ENCODE results near the gene MAP3K4. TPM values are rescaled to one million over a fixed set of nuclear protein-coding genes. Genes with fewer than 3 reads are reported as not detected.

MAP3K4 gene
- total RNA-seq, 2 experiments from 2014 or later = 32.8 to 38.1 TPM

- DNase-seq = no peak
- H3K36me3 Mint-ChIP-seq = peaks cover 4% of the 10 kb centered on the region
- H3K4me1 Mint-ChIP-seq = no peaks in the 10 kb centered on the region
- H3K4me3 Mint-ChIP-seq = no peak overlapping the region
- no peaks in the 10 kb centered on the region for H3K9me3 Mint-ChIP-seq
- H3K27me3 Mint-ChIP-seq = no peaks in the 10 kb centered on the region
- H3K27ac Mint-ChIP-seq = no peak overlapping the region
Measured at GRCh38 chr6:161137320-161137719, 145.8 kb downstream of the MAP3K4 start.

- H3K27ac Mint-ChIP-seq = no peak overlapping the region
Measured at GRCh38 chr6:161137839-161138542, 146.4 kb downstream of the MAP3K4 start.

GRCh38 chr6:161138543-161139303, 147.2 kb downstream of the MAP3K4 start:
- DNase-seq = no peak
- Mint-ChIP-seq H3K4me1 (no peaks in the 10 kb centered on the region), H3K4me3 (no peak overlapping the region), H3K27me3 (no peaks in the 10 kb centered on the region), H3K9me3 (no peaks in the 10 kb centered on the region), H3K36me3 (peaks cover 5% of the 10 kb centered on the region), H3K27ac (no peak overlapping the region)

More at GRCh38 chr6:161137839-161138542, 146.4 kb downstream of the MAP3K4 start:
- no peak overlapping the region for H3K4me3 Mint-ChIP-seq
- peaks cover 5% of the 10 kb centered on the region for H3K36me3 Mint-ChIP-seq
- H3K27me3 Mint-ChIP-seq = no peaks in the 10 kb centered on the region
- no peaks in the 10 kb centered on the region for H3K4me1 Mint-ChIP-seq
- no peaks in the 10 kb centered on the region for H3K9me3 Mint-ChIP-seq
- no peak for DNase-seq

GRCh38 chr6:161139304-161139765, 147.8 kb downstream of the MAP3K4 start:
- no peaks in the 10 kb centered on the region for H3K4me1 Mint-ChIP-seq
- no peak for DNase-seq
- H3K27ac Mint-ChIP-seq = no peak overlapping the region

GRCh38 chr6:161139766-161140553, 148.4 kb downstream of the MAP3K4 start:
- Mint-ChIP-seq H3K36me3 (peaks cover 5% of the 10 kb centered on the region), H3K27ac (no peak overlapping the region), H3K27me3 (no peaks in the 10 kb centered on the region), H3K4me1 (no peaks in the 10 kb centered on the region), H3K4me3 (no peak overlapping the region), H3K9me3 (no peaks in the 10 kb centered on the region)
- no peak for DNase-seq

More at GRCh38 chr6:161139304-161139765, 147.8 kb downstream of the MAP3K4 start:
- no peak overlapping the region for H3K4me3 Mint-ChIP-seq
- H3K9me3 Mint-ChIP-seq = no peaks in the 10 kb centered on the region
- peaks cover 5% of the 10 kb centered on the region for H3K36me3 Mint-ChIP-seq
- H3K27me3 Mint-ChIP-seq = no peaks in the 10 kb centered on the region

- no peaks in the 10 kb centered on the region for H3K4me1 Mint-ChIP-seq
- DNase-seq = no peak
- no peak overlapping the region for H3K4me3 Mint-ChIP-seq
- H3K36me3 Mint-ChIP-seq = peaks cover 5% of the 10 kb centered on the region
- H3K27ac Mint-ChIP-seq = no peak overlapping the region
- no peaks in the 10 kb centered on the region for H3K27me3 Mint-ChIP-seq
- no peaks in the 10 kb centered on the region for H3K9me3 Mint-ChIP-seq
Measured at GRCh38 chr6:161140554-161140875, 148.9 kb downstream of the MAP3K4 start.

GRCh38 chr6:161141173-161141572, 149.6 kb downstream of the MAP3K4 start:
- no peak for DNase-seq
- Mint-ChIP-seq H3K4me3 (no peak overlapping the region), H3K36me3 (peaks cover 5% of the 10 kb centered on the region), H3K4me1 (no peaks in the 10 kb centered on the region), H3K9me3 (no peaks in the 10 kb centered on the region), H3K27me3 (no peaks in the 10 kb centered on the region), H3K27ac (no peak overlapping the region)

GRCh38 chr6:161142957-161143296, 151.4 kb downstream of the MAP3K4 start:
- Mint-ChIP-seq H3K27me3 (no peaks in the 10 kb centered on the region), H3K27ac (no peak overlapping the region), H3K4me1 (no peaks in the 10 kb centered on the region), H3K4me3 (no peak overlapping the region), H3K36me3 (peaks cover 5% of the 10 kb centered on the region), H3K9me3 (no peaks in the 10 kb centered on the region)
- no peak for DNase-seq

GRCh38 chr6:161143663-161144430, 152.3 kb downstream of the MAP3K4 start:
- Mint-ChIP-seq H3K4me1 (no peaks in the 10 kb centered on the region), H3K9me3 (no peaks in the 10 kb centered on the region), H3K36me3 (peaks cover 5% of the 10 kb centered on the region), H3K27ac (no peak overlapping the region), H3K4me3 (no peak overlapping the region), H3K27me3 (no peaks in the 10 kb centered on the region)
- DNase-seq = no peak

- Mint-ChIP-seq H3K27ac (no peak overlapping the region), H3K36me3 (no peaks in the 10 kb centered on the region), H3K4me3 (no peak overlapping the region), H3K4me1 (no peaks in the 10 kb centered on the region), H3K27me3 (no peaks in the 10 kb centered on the region), H3K9me3 (no peaks in the 10 kb centered on the region)
- no peak for DNase-seq
Measured at GRCh38 chr6:161150136-161150535, 158.6 kb downstream of the MAP3K4 start.

- Mint-ChIP-seq H3K4me1 (no peaks in the 10 kb centered on the region), H3K4me3 (no peak overlapping the region), H3K27me3 (no peaks in the 10 kb centered on the region), H3K27ac (no peak overlapping the region), H3K9me3 (no peaks in the 10 kb centered on the region), H3K36me3 (no peaks in the 10 kb centered on the region)
- DNase-seq = no peak
Measured at GRCh38 chr6:161150566-161150965, 159.0 kb downstream of the MAP3K4 start.

- DNase-seq = no peak
- no peaks in the 10 kb centered on the region for H3K36me3 Mint-ChIP-seq
- no peak overlapping the region for H3K4me3 Mint-ChIP-seq
- no peaks in the 10 kb centered on the region for H3K9me3 Mint-ChIP-seq
- no peak overlapping the region for H3K27ac Mint-ChIP-seq
- no peaks in the 10 kb centered on the region for H3K27me3 Mint-ChIP-seq
- no peaks in the 10 kb centered on the region for H3K4me1 Mint-ChIP-seq
Measured at GRCh38 chr6:161151059-161151645, 159.6 kb downstream of the MAP3K4 start.

- Mint-ChIP-seq H3K4me3 (peak overlapping the region; percentile 34), H3K27ac (no peak overlapping the region), H3K36me3 (no peaks in the 10 kb centered on the region), H3K27me3 (no peaks in the 10 kb centered on the region), H3K4me1 (no peaks in the 10 kb centered on the region), H3K9me3 (no peaks in the 10 kb centered on the region)
- DNase-seq = no peak
Measured at GRCh38 chr6:161151660-161152526, 160.3 kb downstream of the MAP3K4 start.

GRCh38 chr6:161152527-161152862, 160.9 kb downstream of the MAP3K4 start:
- Mint-ChIP-seq H3K9me3 (no peaks in the 10 kb centered on the region), H3K4me3 (peak overlapping the region; percentile 34), H3K36me3 (no peaks in the 10 kb centered on the region), H3K27me3 (no peaks in the 10 kb centered on the region), H3K27ac (no peak overlapping the region), H3K4me1 (no peaks in the 10 kb centered on the region)
- no peak for DNase-seq

All from activated naive CD8-positive, alpha-beta T cell treated with anti-CD3 and anti-CD28 coated beads for 36 hours (primary cell).